Fibroblast of lung (primary cell): ENCODE data around the gene TPO. TPM values are rescaled to one million over a fixed set of nuclear protein-coding genes. Genes with fewer than 3 reads are reported as not detected.

ENCODE experiments used
- DNase-seq, 2 donors: peaks; one replicate each; pipeline versions ENCODE4 v3.0.0 to v3.0.0-alpha.2; 2010; ENCODE audit warnings: low read depth in 2 of 2
- H2AFZ ChIP-seq: 2 replicates; pipeline ENCODE4 v1.5.1; 2012; ENCODE audit warnings: low read length, control low read depth, inconsistent platforms
- H3K27ac ChIP-seq: 2 replicates; pipeline ENCODE4 v1.5.1; 2011; ENCODE audit warnings: low read length, control low read depth; ENCODE audit not compliant: insufficient read depth
- H3K27me3 ChIP-seq: 2 replicates; pipeline ENCODE4 v1.5.1; 2011; ENCODE audit warnings: mild to moderate bottlenecking, low read length; ENCODE audit not compliant: control insufficient read depth, insufficient read depth
- H3K36me3 ChIP-seq: 2 replicates; pipeline ENCODE4 v1.5.1; 2011; ENCODE audit warnings: low read length; ENCODE audit not compliant: control insufficient read depth, insufficient read depth
- H3K4me1 ChIP-seq: 2 replicates; pipeline ENCODE4 v1.5.1; 2011; ENCODE audit warnings: low read length; ENCODE audit not compliant: control insufficient read depth, insufficient read depth; ENCODE audit errors: extremely low read depth
- H3K4me2 ChIP-seq: 2 replicates; pipeline ENCODE4 v1.5.1; 2011; ENCODE audit warnings: low read length, control low read depth; ENCODE audit not compliant: insufficient read depth; ENCODE audit errors: extremely low read depth
- H3K4me3 ChIP-seq, 4 experiments: fragments of 200-600 bp in 1 of 4; sonication (generic) in 1 of 4; replicated peaks in 1 of 4; 2 replicates each; pipeline ENCODE4 v1.5.1; 2011 to 2016; ENCODE audit warnings: low read length in 4 of 4, low read depth in 3 of 4, mild to moderate bottlenecking in 3 of 4, control low read depth in 2 of 4, inconsistent platforms in 1 of 4, mixed read lengths in 1 of 4; ENCODE audit not compliant: insufficient read depth in 1 of 4; ENCODE audit errors: control extremely low read depth in 1 of 4
- H3K79me2 ChIP-seq: 2 replicates; pipeline ENCODE4 v1.5.1; 2012; ENCODE audit warnings: mild to moderate bottlenecking, low read length, inconsistent platforms; ENCODE audit not compliant: control insufficient read depth, insufficient read depth
- H3K9ac ChIP-seq: 2 replicates; pipeline ENCODE4 v1.5.1; 2011; ENCODE audit warnings: mild to moderate bottlenecking, low read length, control low read depth; ENCODE audit not compliant: insufficient read depth
- H3K9me3 ChIP-seq: 2 replicates; pipeline ENCODE4 v1.5.1; 2012; ENCODE audit warnings: low read depth, low read length; ENCODE audit not compliant: control insufficient read depth, insufficient read depth
- H4K20me1 ChIP-seq: 2 replicates; pipeline ENCODE4 v1.5.1; 2011; ENCODE audit warnings: low read length; ENCODE audit not compliant: control insufficient read depth, insufficient read depth; ENCODE audit errors: extremely low read depth
- CTCF ChIP-seq, 2 donors: IDR thresholded peaks in 1 of 2; conservative IDR thresholded peaks in 1 of 2; 1 replicate in 1 of 2; 2 replicates in 1 of 2; pipeline ENCODE4 v1.5.1; 2011 to 2012; ENCODE audit warnings: low read length in 2 of 2, control low read depth in 1 of 2, inconsistent platforms in 1 of 2, low read depth in 1 of 2, mild to moderate bottlenecking in 1 of 2
- EZH2 ChIP-seq: IDR thresholded peaks from 2 replicates; pipeline ENCODE4 v1.5.1; 2012; ENCODE audit warnings: low read length, control low read depth, mild to moderate bottlenecking; ENCODE audit errors: missing control alignments
- polyA plus RNA-seq, 2 donors: library from polyadenylated mRNA; depleted of rRNA in 1 of 2; stranded (reverse) in 1 of 2; unstranded in 1 of 2; fragments of >200 nt; gene quantifications; 2 replicates each; pipeline ENCODE4 v1.2.1, GENCODE V29; 2011 to 2012; ENCODE audit warnings: missing spikeins in 1 of 2
- total RNA-seq: library from RNA; depleted of rRNA; stranded (reverse); fragments of >200 nt; gene quantifications from 2 replicates; pipeline ENCODE4 v1.2.1, GENCODE V29; 2014

Gene TPO
- total and polyA plus RNA-seq, 2 donors (not counting 1 experiment from before 2014, with no cell fraction given) = not detected

DNA sequence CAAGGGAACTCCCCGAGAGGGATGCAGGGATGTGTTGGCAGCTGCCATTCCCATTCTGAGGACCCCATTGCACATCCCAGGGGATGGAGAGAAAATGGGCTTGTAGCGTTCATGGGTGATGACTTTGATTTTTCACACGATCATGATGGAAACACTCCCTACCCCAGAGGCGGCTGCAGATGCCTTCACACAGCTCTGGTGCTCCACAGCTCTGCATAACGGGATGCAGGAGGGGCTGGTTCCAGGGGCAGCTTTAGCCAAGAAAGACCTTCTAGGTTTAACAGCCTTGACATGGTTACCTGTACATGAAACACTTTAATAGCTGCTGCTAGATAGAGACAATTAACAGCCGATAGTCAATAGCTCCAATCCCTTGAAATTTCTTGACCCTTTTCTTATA, 88.7 kb downstream of the TPO start:
- no peak overlapping the region for H3K4me2 ChIP-seq
- H3K9me3 ChIP-seq = no peaks in the 10 kb centered on the region
- no peaks in the 10 kb centered on the region for H3K79me2 ChIP-seq
- H2AFZ ChIP-seq = no peak overlapping the region
- H4K20me1 ChIP-seq = no peaks in the 10 kb centered on the region
- no peak for TF ChIP-seq EZH2
- TF ChIP-seq CTCF (conservative IDR thresholded peaks at IDR 0.05 in 1 of 2, IDR thresholded peaks at IDR 0.05 in 1 of 2; ENCODE audit: low read depth in 1 of 2, low read length in 2 of 2) = no peak
- H3K4me1 ChIP-seq = no peaks in the 10 kb centered on the region
- no peak overlapping the region for H3K27ac ChIP-seq
- no peaks in the 10 kb centered on the region for H3K27me3 ChIP-seq
- no peaks in the 10 kb centered on the region for H3K36me3 ChIP-seq
- H3K9ac ChIP-seq = no peak overlapping the region
- DNase-seq = no peak
- no peak overlapping the region for H3K4me3 ChIP-seq

- no peaks in the 10 kb centered on the region for H3K9me3 ChIP-seq
- no peak overlapping the region for H2AFZ ChIP-seq
- DNase-seq = no peak
- no peaks in the 10 kb centered on the region for H4K20me1 ChIP-seq
- no peak overlapping the region for H3K9ac ChIP-seq
- TF ChIP-seq CTCF (conservative IDR thresholded peaks at IDR 0.05 in 1 of 2, IDR thresholded peaks at IDR 0.05 in 1 of 2; ENCODE audit: low read depth in 1 of 2, low read length in 2 of 2) (no peak), EZH2 (no peak)
- H3K79me2 ChIP-seq = no peaks in the 10 kb centered on the region
- no peak overlapping the region for H3K4me2 ChIP-seq
- no peaks in the 10 kb centered on the region for H3K4me1 ChIP-seq
- no peak overlapping the region for H3K4me3 ChIP-seq
- no peaks in the 10 kb centered on the region for H3K27me3 ChIP-seq
- no peaks in the 10 kb centered on the region for H3K36me3 ChIP-seq
- H3K27ac ChIP-seq = no peak overlapping the region
These were observed 89.6 kb downstream of the TPO start for GRCh38 chr2:1502891-1503304.

GRCh38 chr2:1503471-1504310, 90.4 kb downstream of the TPO start:
- Histone ChIP-seq H3K27me3 (no peaks in the 10 kb centered on the region), H3K9ac (no peak overlapping the region), H2AFZ (no peak overlapping the region), H3K9me3 (no peaks in the 10 kb centered on the region), H3K36me3 (no peaks in the 10 kb centered on the region), H3K4me1 (no peaks in the 10 kb centered on the region), H3K4me2 (no peak overlapping the region), H3K79me2 (no peaks in the 10 kb centered on the region), H3K27ac (no peak overlapping the region), H4K20me1 (no peaks in the 10 kb centered on the region), H3K4me3 (no peak overlapping the region)
- no peak for TF ChIP-seq CTCF (conservative IDR thresholded peaks at IDR 0.05 in 1 of 2, IDR thresholded peaks at IDR 0.05 in 1 of 2; ENCODE audit: low read depth in 1 of 2, low read length in 2 of 2)
- no peak for TF ChIP-seq EZH2
- no peak for DNase-seq
